NB4 (cell line): ENCODE data around the gene HDGFL2.

Source experiments
- DNase-seq: peaks from one replicate; pipeline ENCODE4 v3.0.0; 2010; ENCODE audit warnings: low read depth
- H3K4me3 ChIP-seq: one replicate; pipeline ENCODE4 v1.5.1; 2011; ENCODE audit warnings: mild to moderate bottlenecking, low read depth, low read length, moderate library complexity
- MYC ChIP-seq: IDR thresholded peaks from 2 replicates; pipeline ENCODE4 v1.6.1; 2011; ENCODE audit warnings: low read depth, low read length
- POLR2A ChIP-seq: IDR thresholded peaks from 2 replicates; pipeline ENCODE4 v1.6.1; 2011; ENCODE audit warnings: mild to moderate bottlenecking; ENCODE audit not compliant: insufficient read length; ENCODE audit errors: extremely low read depth
- TF ChIP-seq, protein P1 (sequence below): IDR thresholded peaks from one replicate; pipeline ENCODE4 v1.5.1; 2012; ENCODE audit warnings: low read depth, low read length
- TF ChIP-seq, protein P2 (sequence below): IDR thresholded peaks from 2 replicates; pipeline ENCODE4 v1.6.1; 2011; ENCODE audit warnings: low read depth, low read length

Gene HDGFL2

DNA sequence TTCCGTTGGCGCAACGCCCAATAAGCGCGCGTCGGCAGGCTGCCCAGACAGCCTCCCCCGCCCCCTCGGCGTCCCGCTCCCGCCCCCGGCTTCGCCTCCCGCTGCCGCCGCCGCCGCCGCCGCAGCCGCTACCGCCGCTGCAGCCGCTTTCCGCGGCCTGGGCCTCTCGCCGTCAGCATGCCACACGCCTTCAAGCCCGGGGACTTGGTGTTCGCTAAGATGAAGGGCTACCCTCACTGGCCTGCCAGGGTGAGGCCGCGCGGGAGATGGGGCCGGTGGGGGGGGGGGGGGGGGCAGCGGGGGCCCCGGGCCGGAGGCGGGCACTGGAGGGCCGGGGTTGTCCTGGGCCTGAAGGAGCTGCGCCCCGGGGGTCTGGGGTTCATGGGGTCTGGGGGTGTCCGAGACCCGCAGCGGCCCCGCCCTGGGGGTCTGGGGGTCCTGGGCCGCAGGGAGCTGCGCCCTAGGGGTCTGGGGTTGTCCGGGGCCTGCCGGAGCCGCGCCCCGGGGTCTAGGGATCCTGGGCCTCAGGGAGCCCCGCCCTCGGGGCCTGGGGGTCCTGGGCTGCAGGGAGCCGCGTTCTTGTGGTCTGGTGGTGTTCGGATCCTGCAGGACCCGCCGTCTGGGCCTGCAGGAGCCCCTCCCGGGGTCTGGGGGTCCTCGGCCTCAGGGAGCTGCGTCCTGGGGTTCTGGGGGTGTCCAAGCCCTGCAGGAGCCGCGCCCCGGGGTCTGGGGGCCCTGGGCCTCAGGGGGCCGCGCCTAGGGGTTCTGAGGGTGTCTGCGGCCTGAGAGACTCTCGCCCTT, at the start of gene HDGFL2:
Gene HDGFL2, plus strand, starts transcription at position 124 of the 801 bp plus-strand sequence. Its CDS starts 54 bp downstream, at position 178.
- DNase-seq = no peak
- TF ChIP-seq, protein P1, sequence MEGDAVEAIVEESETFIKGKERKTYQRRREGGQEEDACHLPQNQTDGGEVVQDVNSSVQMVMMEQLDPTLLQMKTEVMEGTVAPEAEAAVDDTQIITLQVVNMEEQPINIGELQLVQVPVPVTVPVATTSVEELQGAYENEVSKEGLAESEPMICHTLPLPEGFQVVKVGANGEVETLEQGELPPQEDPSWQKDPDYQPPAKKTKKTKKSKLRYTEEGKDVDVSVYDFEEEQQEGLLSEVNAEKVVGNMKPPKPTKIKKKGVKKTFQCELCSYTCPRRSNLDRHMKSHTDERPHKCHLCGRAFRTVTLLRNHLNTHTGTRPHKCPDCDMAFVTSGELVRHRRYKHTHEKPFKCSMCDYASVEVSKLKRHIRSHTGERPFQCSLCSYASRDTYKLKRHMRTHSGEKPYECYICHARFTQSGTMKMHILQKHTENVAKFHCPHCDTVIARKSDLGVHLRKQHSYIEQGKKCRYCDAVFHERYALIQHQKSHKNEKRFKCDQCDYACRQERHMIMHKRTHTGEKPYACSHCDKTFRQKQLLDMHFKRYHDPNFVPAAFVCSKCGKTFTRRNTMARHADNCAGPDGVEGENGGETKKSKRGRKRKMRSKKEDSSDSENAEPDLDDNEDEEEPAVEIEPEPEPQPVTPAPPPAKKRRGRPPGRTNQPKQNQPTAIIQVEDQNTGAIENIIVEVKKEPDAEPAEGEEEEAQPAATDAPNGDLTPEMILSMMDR = no peak
- TF ChIP-seq POLR2A = no peak
- TF ChIP-seq, protein P2, sequence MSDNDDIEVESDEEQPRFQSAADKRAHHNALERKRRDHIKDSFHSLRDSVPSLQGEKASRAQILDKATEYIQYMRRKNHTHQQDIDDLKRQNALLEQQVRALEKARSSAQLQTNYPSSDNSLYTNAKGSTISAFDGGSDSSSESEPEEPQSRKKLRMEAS = no peak
- TF ChIP-seq MYC = no peak
- H3K4me3 ChIP-seq = peak within 1 kb of the TSS; percentile 74

DNA sequence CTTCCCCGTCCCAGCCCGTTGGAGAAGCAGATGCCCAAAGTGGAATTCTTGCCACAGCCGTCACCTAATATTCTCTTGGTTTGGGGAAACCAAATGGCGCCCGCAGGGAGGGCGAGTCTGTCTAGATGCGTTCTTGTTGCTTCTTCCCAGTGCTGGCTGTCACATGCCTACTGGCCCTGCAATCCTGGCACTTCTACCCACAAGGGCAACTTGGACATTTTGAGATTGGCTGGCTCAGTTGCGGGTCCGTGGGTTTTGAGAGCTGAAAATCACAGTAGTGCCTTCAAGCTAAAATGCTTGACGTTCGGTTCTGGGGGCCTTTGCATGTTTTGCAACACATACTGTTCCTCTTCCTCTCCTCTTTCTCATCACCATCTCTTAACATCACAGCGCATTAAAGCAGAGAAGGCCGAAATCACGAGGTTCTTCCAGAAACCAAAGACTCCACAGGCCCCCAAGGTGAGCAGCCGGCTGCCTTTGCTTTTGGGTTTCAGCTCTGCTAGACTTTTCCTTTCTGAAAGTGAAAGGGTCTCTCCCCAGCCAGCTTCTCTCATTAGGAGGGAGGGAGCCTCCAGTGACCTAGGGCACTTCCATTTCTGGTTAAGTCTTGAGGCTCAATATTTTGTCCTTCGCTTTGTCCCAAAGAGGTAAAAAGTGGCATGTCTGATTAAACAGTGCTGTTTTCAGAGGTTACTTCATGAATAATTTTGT, 48.5 kb upstream of the HDGFL2 start:
- no peak for TF ChIP-seq POLR2A
- TF ChIP-seq, protein P2 = no peak
- TF ChIP-seq, protein P1 = no peak
- TF ChIP-seq MYC = no peak
- H3K4me3 ChIP-seq = no peak overlapping the region
- DNase-seq = no peak

DNA sequence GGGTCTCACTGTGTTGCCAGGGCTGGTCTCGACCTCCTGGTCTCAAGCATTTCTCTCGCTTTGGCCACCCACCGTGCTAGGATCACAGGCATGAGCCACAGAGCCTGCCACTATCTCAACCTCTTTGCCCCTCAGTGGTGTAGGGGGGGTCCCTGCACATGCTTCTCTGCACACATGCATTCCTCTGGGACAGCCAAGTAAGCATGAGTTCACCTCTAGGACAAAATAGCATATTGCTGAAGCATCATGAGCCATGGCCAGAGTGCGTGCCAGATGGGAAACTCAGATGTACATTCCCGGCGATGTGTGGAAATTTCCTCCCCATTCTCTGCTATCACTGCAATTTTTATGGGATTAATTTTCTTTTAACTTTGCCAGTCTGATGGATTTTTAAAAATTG, 46.6 kb upstream of the HDGFL2 start:
- TF ChIP-seq, protein P1 = no peak
- TF ChIP-seq MYC (no peak), POLR2A (no peak)
- TF ChIP-seq, protein P2 = no peak
- DNase-seq = no peak
- H3K4me3 ChIP-seq = no peak overlapping the region

DNA sequence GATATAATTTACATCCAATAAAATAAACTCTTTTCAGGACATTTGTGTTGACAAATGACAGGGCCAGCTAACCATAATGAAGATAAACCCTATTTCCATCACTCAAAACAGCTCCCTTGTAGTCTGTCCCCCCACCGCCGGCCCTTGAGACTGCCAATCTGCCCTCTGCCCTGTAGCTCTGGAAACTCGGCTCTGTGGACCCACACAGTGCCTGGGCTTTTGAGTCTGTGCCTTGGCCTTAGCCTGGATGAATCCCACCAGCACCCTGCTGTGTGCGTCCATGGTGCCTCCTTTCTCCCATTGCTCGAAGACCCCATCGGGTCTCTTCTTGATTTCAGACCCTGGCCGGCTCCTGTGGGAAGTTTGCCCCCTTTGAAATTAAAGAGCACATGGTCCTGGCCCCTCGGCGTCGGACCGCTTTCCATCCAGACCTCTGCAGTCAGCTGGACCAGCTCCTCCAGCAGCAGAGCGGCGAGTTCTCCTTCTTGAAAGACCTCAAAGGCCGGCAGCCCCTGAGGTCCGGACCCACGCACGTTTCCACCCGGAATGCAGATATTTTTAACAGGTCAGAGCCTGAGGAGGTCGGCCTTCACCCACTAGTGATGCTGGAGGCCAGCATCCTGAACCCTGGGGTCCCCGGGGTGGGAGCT, 43.6 kb upstream of the HDGFL2 start:
- no peak overlapping the region for H3K4me3 ChIP-seq
- DNase-seq = no peak
- TF ChIP-seq MYC (no peak), POLR2A (no peak)
- TF ChIP-seq, protein P2 = no peak
- TF ChIP-seq, protein P1 = no peak

DNA sequence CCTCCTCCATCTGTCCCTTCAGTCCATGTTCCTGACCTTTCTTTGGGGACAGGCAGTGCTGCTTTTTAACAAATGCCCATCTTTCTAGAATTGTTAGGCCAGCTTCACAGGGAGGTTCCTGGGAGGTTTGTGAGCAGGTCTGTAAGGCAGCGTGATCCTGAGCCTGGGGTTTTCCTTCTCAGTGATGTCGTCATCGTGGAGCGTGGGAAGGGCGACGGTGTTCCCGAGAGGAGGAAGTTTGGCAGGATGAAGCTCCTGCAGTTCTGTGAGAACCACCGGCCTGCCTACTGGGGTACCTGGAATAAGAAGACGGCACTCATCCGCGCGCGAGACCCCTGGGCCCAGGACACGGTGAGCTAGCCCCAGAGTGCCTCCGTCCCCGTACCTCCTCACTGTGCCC, 42.8 kb upstream of the HDGFL2 start:
- no peak overlapping the region for H3K4me3 ChIP-seq
- DNase-seq = no peak
- TF ChIP-seq, protein P1 = no peak
- TF ChIP-seq, protein P2 = no peak
- no peak for TF ChIP-seq POLR2A
- TF ChIP-seq MYC = no peak
